GM13977 (cell line): ENCODE data around the gene KLF9.
"Not testable (repeated sequence)": the region's sequence is repeated elsewhere in the genome, so short reads cannot be mapped to it uniquely, and the experiment has no call there.

Experiments
- DNase-seq: peaks from one replicate; pipeline ENCODE4 v3.0.0; 2012; ENCODE audit warnings: low spot score
- CTCF ChIP-seq: IDR thresholded peaks from 2 replicates; pipeline ENCODE4 v1.5.1; 2012; ENCODE audit warnings: mild to moderate bottlenecking, control low read depth; ENCODE audit not compliant: insufficient read depth; ENCODE audit errors: extremely low read depth, missing control alignments
- in situ Hi-C: fragments of 300-500 bp; cut with MboI; formaldehyde crosslinking; loops from one replicate; pipeline ENCODE4 v1.12.0; 2022; ENCODE audit warnings: low sequenced_read_pairs, low pct_unique_long_range_greater_than_20kb, mixed read lengths, inconsistent platforms; ENCODE audit not compliant: unreplicated experiment

KLF9 gene

DNA sequence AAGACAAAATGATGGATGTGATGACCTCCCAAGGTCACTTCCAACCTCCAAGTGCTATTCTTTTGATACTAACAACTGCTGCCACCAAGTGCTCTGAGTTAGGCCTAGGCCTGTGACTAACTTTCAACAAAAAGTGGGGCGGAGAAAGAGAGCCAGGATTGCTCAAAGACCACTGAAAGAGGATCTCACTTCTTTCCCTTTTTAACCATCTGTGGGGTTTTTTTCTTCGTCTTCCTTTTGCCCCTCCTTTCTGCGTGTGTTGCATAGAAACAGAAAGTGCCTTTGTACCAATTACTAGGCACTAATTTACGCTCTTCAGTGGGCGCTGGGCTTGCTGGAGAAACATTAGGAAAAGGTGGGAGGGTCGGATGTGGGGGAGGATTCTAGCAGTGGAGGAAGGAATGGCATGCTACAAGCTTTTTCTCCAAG is 8.0 kb downstream of the KLF9 start:
- DNase-seq: peak; percentile 59
- in situ Hi-C loops: no loop called here
- TF ChIP-seq CTCF: peak; percentile 19

GRCh38 chr9:70405808-70406433 is 8.5 kb downstream of the KLF9 start:
- no peak for TF ChIP-seq CTCF
- in situ Hi-C loops: no loop called here
- DNase-seq: no peak

GRCh38 chr9:70404261-70404660 is 10.2 kb downstream of the KLF9 start:
- no peak for TF ChIP-seq CTCF
- no peak for DNase-seq
- in situ Hi-C loops: no loop called here

- no peak for TF ChIP-seq CTCF
- in situ Hi-C loops: no loop called here
- no peak for DNase-seq
Observed at GRCh38 chr9:70403618-70404025, 10.8 kb downstream of the KLF9 start.

DNA sequence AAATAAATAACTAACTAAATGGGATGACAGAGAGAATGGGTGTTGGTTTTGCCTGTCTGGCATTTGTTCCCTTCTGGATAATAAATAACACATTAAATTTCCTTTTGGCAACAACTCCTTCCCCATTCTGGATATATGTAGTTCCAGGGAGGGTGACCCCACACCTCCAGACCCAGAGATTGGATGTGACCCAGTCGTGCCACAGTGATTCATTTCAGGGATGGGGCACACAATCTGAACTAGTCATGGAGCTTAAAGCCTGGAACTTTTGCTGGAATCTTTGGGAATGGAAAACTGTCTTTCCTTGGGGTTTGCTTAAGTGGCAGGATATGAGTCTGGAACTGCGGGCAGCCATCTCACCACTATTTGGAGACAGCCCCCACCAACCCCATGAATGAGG is 11.3 kb downstream of the KLF9 start:
- in situ Hi-C loops: no loop called here
- TF ChIP-seq CTCF: no peak
- DNase-seq: no peak

DNA sequence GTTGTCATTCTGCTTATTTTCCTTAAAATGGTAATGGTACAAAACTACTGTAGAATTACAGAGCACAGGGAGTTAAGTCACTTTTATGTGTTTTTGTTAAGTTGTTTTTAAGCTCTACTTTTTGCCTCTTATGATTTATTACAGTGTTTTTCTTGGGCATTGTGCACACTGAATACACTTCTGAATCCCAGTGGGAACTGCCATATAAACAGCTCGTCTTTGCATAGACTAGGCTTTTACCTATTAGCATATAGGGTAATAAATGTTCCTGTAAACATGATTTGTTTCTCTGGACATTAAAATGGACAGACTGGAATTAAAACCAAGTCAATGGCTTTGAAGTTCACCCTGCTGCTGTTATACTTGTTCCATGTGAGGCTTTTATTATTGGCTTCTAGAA is 12.2 kb downstream of the KLF9 start:
- TF ChIP-seq CTCF: no peak
- DNase-seq: no peak
- in situ Hi-C loops: no loop called here

DNA sequence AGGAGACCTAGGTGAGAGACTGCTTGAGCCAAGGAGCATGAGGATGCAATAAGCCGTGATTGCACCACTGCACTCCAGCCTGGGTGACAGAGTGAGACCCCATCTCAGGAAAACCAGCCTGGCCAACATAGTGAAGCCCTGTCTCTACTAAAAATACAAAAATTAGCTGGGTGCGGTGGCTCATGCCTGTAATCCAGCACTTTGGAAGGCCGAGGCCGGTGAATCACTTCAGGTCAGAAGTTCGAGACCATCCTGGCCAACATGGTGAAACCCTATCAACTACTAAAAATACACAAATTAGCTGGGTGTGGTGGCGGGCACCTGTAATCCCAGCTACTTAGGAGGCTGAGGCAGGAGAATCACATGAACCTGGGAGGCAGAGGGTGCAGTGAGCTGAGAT is 13.2 kb downstream of the KLF9 start:
- in situ Hi-C loops, DNase-seq: not testable (repeated sequence)
